ENCODE data around the gene TMC5. TPM values are rescaled to one million over a fixed set of nuclear protein-coding genes. Genes with fewer than 3 reads are reported as not detected.

Gene TMC5
- total and polyA plus RNA-seq, 2 experiments from 2014 or later = 2.3 to 4.8 TPM

- H3K27ac Mint-ChIP-seq = no peak overlapping the region
- H3K79me2 ChIP-seq (replicated peaks; ENCODE audit: insufficient read depth) = no peaks in the 10 kb centered on the region
These were observed 14.1 kb downstream of the TMC5 start for GRCh38 chr16:19431636-19432340.

More at GRCh38 chr16:19431636-19432340, 14.1 kb downstream of the TMC5 start:
- H3F3A ChIP-seq (replicated peaks; ENCODE audit: low read depth) = no peaks in the 10 kb centered on the region
- no peaks in the 10 kb centered on the region for H4K20me1 ChIP-seq (replicated peaks; ENCODE audit: insufficient read depth)
- ATAC-seq (no peak), DNase-seq (ENCODE audit: low spot score) (no peak)
- Mint-ChIP-seq H3K36me3 (ENCODE audit: low read depth) (no peaks in the 10 kb centered on the region), H3K9me3 (no peaks in the 10 kb centered on the region), H3K4me3 (no peak overlapping the region), H3K27me3 (ENCODE audit: insufficient read depth, low read depth, poor library complexity) (peaks cover 2% of the 10 kb centered on the region), H3K4me1 (peaks cover 13% of the 10 kb centered on the region; the same call in 2 of the 3 replicates)
- TF ChIP-seq, protein P1, sequence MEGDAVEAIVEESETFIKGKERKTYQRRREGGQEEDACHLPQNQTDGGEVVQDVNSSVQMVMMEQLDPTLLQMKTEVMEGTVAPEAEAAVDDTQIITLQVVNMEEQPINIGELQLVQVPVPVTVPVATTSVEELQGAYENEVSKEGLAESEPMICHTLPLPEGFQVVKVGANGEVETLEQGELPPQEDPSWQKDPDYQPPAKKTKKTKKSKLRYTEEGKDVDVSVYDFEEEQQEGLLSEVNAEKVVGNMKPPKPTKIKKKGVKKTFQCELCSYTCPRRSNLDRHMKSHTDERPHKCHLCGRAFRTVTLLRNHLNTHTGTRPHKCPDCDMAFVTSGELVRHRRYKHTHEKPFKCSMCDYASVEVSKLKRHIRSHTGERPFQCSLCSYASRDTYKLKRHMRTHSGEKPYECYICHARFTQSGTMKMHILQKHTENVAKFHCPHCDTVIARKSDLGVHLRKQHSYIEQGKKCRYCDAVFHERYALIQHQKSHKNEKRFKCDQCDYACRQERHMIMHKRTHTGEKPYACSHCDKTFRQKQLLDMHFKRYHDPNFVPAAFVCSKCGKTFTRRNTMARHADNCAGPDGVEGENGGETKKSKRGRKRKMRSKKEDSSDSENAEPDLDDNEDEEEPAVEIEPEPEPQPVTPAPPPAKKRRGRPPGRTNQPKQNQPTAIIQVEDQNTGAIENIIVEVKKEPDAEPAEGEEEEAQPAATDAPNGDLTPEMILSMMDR (conservative IDR thresholded peaks at IDR 0.05; ENCODE audit: low read depth in 2 of 2) = no peak
- TF ChIP-seq NANOG (IDR thresholded peaks at IDR 0.05; ENCODE audit: borderline replicate concordance) (no peak), CREB1 (CRISPR knock-in tag; IDR thresholded peaks at IDR 0.05; ENCODE audit: low read depth) (no peak), ZNF114 (CRISPR knock-in tag; IDR thresholded peaks at IDR 0.05) (no peak), ZNF331 (CRISPR knock-in tag; IDR thresholded peaks at IDR 0.05; ENCODE audit: low read depth) (no peak), STAT1 (IDR thresholded peaks at IDR 0.05; ENCODE audit: unreplicated experiment) (no peak)
- TF ChIP-seq, protein P2, sequence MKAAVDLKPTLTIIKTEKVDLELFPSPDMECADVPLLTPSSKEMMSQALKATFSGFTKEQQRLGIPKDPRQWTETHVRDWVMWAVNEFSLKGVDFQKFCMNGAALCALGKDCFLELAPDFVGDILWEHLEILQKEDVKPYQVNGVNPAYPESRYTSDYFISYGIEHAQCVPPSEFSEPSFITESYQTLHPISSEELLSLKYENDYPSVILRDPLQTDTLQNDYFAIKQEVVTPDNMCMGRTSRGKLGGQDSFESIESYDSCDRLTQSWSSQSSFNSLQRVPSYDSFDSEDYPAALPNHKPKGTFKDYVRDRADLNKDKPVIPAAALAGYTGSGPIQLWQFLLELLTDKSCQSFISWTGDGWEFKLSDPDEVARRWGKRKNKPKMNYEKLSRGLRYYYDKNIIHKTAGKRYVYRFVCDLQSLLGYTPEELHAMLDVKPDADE (IDR thresholded peaks at IDR 0.05) = no peak
- TF ChIP-seq, protein P3, sequence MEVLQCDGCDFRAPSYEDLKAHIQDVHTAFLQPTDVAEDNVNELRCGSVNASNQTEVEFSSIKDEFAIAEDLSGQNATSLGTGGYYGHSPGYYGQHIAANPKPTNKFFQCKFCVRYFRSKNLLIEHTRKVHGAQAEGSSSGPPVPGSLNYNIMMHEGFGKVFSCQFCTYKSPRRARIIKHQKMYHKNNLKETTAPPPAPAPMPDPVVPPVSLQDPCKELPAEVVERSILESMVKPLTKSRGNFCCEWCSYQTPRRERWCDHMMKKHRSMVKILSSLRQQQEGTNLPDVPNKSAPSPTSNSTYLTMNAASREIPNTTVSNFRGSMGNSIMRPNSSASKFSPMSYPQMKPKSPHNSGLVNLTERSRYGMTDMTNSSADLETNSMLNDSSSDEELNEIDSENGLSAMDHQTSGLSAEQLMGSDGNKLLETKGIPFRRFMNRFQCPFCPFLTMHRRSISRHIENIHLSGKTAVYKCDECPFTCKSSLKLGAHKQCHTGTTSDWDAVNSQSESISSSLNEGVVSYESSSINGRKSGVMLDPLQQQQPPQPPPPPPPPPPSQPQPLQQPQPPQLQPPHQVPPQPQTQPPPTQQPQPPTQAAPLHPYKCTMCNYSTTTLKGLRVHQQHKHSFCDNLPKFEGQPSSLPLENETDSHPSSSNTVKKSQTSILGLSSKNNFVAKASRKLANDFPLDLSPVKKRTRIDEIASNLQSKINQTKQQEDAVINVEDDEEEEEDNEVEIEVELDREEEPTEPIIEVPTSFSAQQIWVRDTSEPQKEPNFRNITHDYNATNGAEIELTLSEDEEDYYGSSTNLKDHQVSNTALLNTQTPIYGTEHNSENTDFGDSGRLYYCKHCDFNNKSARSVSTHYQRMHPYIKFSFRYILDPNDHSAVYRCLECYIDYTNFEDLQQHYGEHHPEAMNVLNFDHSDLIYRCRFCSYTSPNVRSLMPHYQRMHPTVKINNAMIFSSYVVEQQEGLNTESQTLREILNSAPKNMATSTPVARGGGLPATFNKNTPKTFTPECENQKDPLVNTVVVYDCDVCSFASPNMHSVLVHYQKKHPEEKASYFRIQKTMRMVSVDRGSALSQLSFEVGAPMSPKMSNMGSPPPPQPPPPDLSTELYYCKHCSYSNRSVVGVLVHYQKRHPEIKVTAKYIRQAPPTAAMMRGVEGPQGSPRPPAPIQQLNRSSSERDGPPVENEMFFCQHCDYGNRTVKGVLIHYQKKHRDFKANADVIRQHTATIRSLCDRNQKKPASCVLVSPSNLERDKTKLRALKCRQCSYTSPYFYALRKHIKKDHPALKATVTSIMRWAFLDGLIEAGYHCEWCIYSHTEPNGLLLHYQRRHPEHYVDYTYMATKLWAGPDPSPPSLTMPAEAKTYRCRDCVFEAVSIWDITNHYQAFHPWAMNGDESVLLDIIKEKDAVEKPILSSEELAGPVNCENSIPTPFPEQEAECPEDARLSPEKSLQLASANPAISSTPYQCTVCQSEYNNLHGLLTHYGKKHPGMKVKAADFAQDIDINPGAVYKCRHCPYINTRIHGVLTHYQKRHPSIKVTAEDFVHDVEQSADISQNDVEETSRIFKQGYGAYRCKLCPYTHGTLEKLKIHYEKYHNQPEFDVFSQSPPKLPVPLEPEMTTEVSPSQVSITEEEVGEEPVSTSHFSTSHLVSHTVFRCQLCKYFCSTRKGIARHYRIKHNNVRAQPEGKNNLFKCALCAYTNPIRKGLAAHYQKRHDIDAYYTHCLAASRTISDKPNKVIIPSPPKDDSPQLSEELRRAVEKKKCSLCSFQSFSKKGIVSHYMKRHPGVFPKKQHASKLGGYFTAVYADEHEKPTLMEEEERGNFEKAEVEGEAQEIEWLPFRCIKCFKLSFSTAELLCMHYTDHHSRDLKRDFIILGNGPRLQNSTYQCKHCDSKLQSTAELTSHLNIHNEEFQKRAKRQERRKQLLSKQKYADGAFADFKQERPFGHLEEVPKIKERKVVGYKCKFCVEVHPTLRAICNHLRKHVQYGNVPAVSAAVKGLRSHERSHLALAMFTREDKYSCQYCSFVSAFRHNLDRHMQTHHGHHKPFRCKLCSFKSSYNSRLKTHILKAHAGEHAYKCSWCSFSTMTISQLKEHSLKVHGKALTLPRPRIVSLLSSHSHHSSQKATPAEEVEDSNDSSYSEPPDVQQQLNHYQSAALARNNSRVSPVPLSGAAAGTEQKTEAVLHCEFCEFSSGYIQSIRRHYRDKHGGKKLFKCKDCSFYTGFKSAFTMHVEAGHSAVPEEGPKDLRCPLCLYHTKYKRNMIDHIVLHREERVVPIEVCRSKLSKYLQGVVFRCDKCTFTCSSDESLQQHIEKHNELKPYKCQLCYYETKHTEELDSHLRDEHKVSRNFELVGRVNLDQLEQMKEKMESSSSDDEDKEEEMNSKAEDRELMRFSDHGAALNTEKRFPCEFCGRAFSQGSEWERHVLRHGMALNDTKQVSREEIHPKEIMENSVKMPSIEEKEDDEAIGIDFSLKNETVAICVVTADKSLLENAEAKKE (CRISPR knock-in tag; IDR thresholded peaks at IDR 0.05) = no peak
- no peak overlapping the region for H3K4me2 ChIP-seq
- no peaks in the 10 kb centered on the region for H3K36me3 ChIP-seq (ENCODE audit: insufficient read depth)
- H3K27me3 ChIP-seq (ENCODE audit: insufficient read depth) = no peaks in the 10 kb centered on the region
- no peak overlapping the region for H3K4me3 ChIP-seq
- H3K4me1 ChIP-seq (ENCODE audit: insufficient read depth) = peaks cover 7% of the 10 kb centered on the region
- no peak overlapping the region for H2AFZ ChIP-seq
- H3K27ac ChIP-seq (ENCODE audit: low read depth) = no peak overlapping the region
- H3K9me2 ChIP-seq (ENCODE audit: insufficient read depth) = no peaks in the 10 kb centered on the region
